GM12875 (cell line): ENCODE data around the gene STIP1.

Experiments used
- H3K4me3 ChIP-seq: one replicate; pipeline ENCODE4 v1.5.1; 2011; ENCODE audit warnings: low read depth, low read length, control low read depth
- CTCF ChIP-seq: IDR thresholded peaks from 2 replicates; pipeline ENCODE4 v1.5.1; 2011; ENCODE audit warnings: low read depth, mild to moderate bottlenecking, control low read depth, inconsistent platforms, low read length, moderate library complexity, borderline replicate concordance; ENCODE audit not compliant: insufficient read depth

The STIP1 gene

GRCh38 chr11:64208796-64209562 is 23.0 kb downstream of the STIP1 start:
- H3K4me3 ChIP-seq, result no peak overlapping the region
- TF ChIP-seq CTCF, result no peak

- TF ChIP-seq CTCF, result no peak
- H3K4me3 ChIP-seq, result no peak overlapping the region
Measured at GRCh38 chr11:64209563-64209843, 23.5 kb downstream of the STIP1 start.

- H3K4me3 ChIP-seq, result no peak overlapping the region
- no peak for TF ChIP-seq CTCF
Measured at GRCh38 chr11:64210301-64211020, 24.5 kb downstream of the STIP1 start.

- TF ChIP-seq CTCF, result no peak
- no peak overlapping the region for H3K4me3 ChIP-seq
Measured at GRCh38 chr11:64211181-64211872, 25.4 kb downstream of the STIP1 start.

GRCh38 chr11:64216879-64217278 is 30.9 kb downstream of the STIP1 start:
- no peak overlapping the region for H3K4me3 ChIP-seq
- TF ChIP-seq CTCF, result no peak

GRCh38 chr11:64218628-64219353 is 32.8 kb downstream of the STIP1 start:
- no peak overlapping the region for H3K4me3 ChIP-seq
- no peak for TF ChIP-seq CTCF
